HG03439 (cell line): ENCODE results near the gene FLNB.

Experiments
- ATAC-seq: cut with Tn5 transposase; IDR thresholded peaks from one replicate; pipeline ENCODE4 v1.9.1; 2021; ENCODE audit warnings: mild to moderate bottlenecking, moderate library complexity; ENCODE audit not compliant: unreplicated experiment

FLNB gene

DNA sequence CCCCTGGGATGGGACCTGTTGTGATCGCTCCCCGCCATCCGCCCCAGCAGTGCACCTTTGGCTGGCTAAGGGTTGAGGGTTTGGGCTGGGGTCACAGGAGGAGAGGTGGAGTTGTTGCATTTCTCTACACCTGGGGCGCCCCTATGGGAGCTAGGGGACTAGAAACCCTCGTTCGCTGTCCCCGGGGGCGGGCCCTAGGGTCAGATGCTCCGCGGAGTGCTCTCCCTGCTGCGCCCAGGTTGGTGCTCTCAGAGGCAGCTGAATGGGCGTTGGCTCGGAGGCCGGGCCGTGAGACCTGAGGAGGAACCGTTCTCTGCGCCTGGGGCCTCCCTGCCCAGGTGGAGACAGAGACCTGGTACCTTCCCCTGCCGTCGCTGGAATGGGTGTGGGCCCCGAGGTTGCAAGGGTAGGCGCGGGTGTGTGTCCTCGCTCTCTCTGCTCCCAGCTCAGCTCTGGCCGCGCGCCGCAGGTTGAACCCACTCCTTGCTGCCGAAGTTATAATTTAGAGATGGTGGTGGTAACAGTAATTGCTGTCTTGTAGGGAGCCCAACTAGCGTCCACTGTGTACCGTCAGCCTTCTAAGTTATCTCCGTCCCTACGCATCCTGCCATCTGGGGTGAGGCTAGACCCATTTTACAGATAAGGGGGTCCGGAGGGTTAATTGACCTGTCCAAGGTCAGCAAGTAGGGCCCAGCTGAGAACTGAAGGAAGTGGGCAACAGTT lies 965 bp downstream of the FLNB start:
- ATAC-seq: peak; percentile 16

DNA sequence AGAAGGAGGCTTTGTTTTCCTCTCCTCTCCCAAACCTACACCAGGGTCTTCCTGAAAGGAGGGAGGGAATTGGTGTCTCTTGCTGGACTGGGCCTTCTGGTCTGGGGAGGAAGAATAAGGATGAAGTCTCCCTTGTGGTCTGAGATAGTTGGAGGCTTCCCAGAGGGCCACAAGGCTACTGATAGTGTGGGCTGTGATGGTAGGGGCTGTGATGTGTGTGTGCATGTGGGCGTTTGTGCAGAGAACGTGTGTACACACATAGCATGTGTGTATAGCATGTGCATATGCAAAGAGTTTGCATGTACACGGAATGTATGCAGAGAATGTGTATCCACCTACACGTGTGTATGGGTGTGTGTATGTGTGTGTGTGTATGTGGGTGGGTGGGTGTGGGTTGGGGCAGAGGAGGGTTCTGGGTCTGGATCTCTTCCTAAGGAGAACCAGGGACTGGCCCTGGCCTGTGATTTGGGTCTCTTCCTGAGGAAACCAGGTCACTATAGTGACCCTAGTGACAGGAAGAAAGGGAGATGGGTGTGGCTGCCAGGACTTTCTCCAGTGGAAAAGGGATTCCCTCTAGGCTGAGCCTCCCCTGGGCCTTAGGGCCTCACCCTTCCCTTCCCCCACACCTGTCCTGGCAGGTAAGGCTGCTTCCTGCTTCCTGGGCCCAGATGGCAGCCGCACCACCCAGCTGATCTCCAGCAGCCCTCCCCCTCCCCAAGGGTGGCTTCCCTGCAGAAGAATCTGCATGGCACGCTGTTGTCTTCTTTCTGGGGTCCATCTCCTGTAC lies 1.7 kb downstream of the FLNB start:
- ATAC-seq: no peak

DNA sequence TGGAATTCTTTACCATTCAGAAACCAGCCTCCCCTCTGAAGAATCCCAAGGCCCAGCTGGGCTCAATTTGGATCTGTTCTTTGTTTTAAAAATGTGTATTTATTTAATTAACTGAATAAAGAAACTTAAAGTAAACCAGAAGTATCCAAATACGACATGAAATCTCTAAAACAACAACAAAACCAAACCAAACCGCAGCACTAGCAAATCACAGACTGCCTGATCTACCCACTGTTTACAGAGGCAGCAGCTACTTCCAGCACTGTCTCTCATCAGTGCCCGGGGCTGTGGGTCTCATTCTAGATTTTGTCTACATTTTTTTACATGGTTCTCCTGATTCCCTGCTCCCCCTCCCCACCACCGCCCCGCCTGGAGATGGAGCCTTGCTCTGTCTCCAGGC lies 2.3 kb downstream of the FLNB start:
- no peak for ATAC-seq

DNA sequence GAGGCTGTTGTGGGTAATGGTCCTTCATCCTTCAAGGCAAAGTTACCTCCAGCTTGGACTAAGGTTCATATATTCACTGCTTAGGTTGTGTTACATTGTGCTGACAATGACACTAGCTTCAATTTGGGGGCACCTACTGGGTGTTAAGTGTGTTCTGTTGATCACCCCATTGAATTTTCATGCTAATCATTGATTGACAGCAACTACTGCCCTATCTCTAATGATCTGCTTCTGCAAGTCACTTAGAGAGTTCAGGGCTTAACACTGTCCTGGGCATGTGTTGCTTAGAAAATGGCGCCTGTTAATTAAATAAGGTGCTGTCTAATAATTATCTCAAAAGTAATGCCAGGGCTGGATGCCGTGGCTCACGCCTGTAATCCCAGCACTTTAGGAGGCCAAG lies 3.4 kb downstream of the FLNB start:
- ATAC-seq: no peak

DNA sequence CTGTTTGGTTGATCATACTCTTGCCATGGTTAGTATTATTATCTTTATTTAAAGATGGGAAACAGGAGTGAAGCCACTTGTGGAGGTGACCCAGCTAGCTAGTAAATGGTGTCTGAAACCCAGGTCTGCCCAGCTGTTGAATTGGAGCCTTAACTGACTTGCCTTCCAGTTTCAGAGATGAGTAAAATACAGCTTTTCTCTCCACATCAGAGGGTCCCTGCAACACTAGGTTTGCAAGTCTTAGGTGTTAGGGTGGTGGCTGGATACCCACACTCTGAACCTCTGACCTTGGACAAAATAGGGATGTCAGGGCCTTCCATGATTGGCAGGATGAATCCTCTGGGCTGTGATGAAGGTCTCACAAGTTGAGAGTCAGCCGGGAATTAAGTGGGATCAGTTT lies 4.1 kb downstream of the FLNB start:
- ATAC-seq: no peak

DNA sequence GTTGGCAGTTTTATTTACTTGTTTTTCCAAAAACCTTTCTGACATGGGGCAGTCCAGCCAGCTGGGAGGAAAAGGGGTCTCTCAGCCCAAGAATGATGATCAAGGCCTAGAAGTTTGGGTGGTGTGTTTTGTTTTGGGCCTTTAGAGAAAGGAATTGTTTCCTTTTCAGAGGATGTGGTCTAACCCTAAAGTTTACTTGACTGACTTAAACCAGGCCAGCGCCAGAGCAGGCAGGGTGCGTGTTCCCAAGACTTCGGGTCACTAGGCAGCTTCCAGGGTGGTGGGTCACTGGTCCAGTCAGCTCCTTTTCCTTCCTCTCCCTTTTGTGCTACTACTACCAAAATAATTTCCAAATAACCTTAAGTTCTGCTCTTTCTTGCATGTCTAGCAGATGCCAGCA lies 4.9 kb downstream of the FLNB start:
- ATAC-seq: no peak

DNA sequence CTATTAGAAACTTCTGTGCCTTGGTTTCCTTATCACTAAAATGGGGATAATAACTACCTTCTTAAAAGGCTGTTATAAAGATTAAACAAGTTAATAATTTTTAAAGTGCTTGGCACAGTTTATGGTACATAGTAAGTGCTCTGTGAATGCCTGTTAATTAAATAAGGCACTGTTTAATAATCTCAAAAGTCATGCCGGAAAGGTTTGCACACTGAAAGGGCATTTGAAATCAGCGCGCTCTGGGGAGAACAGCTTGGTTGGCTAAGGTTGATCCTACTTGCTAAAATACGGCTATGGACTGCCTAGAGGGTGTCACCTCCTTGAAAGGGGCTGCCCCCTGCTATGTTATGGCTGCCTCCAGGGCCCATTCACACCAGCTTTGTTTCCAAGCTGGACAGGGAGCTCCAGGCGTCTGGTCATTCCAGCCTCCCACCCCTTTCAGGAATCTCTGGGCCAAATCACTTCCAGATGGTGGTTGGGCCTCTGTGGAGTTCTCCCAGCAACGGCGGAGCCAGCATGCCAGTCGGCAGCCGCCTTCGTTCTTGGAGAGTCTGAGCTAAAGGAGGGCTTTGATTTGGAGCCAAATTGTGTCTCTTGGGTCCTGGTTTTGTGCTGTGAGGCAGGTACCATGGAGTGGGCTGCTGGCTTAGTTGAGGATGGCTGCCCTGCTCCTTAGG lies 5.9 kb downstream of the FLNB start:
- no peak for ATAC-seq

DNA sequence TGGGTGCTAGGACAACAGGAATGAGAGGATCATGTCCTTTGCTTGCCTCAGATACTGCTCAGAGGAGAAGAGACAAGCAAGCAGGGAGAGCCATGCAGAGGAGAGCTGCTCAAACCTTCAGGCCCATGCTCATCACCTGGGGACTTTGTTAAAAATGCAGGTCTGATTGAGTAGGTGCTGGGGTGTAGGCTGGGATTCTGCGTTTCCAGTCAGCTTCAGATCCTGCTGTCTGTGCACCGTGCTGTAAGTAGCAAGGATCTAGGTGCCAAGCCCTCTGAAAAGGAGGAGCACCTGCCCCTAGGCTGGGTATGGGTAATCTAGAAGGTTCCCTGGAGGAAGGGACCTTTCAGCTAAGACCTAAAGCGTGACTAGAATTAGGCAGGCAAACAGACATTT lies 7.3 kb downstream of the FLNB start:
- ATAC-seq: no peak

DNA sequence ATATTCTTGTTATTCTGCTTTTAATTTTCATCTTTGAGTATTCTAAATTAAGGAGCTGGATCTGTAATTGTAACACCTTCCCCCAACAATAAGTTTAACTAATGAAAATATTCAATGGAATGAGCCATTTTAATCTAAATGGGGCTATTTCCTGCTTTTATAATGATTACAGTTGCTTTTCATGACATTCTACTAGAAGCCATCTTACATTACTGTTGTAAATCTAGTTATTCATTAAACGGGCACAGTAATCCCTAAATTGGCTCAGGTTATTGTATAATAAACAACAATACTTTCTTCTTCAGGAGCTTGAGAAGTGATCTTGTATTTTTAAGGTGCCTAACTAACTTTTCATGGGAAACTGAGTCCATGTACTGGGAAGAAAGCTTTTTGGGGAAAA lies 8.5 kb downstream of the FLNB start:
- no peak for ATAC-seq

DNA sequence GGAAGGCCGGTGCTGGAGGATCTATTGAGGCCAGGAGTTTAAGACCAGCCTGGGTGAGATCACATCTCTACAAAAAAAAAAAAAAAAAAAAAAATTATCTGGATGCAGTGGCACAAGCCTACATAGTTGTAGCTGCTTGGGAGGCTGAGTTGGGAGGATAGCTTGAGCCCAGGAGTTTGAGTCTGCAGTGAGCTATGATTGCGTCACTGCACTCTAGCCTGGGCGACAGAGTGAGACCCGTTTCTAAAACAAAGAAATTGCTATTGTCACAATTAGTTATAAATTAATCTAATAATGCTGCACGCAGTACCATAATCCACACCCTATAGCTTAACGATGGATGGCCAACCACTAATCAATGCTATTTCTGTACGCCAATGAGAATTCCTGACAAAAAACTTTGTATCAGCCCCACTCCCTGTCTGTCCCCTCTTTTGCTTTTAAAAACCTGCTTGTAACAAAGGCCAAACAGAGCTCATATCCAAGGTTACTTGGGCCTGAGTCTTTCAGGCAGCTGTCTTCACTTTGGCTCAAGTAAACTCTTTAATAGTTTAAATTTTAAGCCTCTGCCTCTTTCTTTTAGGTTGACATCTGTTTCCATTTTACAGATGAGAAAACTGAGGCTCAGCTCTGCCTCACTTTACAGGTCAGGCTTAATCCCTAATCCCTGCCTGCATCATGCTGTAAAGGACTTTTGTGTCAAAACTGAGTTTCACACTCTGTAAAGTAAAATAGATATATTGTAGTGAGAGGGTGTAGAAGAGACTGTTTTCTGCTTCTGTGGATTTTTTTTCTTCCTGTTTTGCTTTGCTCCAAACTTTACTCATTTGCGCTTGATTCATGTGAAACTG lies 10.9 kb downstream of the FLNB start:
- ATAC-seq: no peak

DNA sequence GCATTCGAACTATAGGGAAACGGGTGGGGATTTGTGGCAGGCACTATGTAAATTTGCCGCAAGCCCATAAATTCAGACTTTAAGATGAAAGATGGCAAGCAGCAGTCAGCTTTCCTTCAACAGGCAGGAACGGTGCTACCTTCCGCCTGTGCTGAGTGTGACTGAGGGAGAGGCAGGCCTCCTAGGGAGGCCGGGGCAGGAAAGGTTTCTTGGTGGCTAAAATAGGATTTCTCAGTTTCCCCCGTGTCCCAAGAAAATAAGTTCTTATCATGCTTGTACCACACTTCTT lies 12.5 kb downstream of the FLNB start:
- ATAC-seq: no peak

DNA sequence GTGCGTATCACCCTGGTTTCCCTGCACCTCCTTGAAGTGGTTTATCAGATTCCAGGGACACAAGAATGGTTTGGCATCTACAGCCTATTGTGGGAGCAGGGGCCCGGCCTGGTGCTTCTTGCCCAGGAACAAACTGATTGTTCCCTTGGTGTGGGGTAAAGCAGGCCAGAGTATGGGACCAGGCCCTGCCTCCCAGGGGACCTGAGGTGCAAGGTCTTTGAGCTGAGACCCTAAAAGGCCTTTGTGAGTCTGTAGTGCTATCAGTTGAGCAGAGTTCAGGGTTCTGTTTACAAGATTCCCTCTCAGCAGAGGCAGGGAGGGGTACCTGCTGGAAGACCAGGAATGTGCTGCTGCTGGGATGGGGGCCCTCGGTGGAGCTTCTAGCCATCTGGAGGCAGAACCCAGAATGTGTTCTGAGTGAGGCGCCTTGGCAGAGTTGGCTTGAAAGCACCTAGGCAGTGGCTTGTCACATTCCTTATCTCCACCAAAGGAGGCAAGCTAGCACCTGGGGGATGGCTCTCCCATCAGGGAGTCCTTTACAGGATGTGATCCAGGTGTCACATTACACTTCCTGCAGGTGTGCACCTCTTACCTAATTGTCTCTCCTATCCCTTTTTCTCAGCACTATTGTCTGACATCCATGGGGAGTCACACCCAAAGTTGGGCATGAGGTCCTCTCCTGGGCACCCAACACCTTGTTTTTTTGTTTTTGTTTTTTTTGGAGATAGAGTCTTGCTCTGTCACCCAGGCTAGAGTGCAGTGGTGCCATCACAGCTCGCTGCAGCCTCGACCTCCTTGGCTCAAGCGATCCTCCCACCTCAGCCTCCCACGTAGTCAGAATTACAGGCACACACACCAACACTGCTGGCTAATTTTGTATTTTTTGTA lies 13.1 kb downstream of the FLNB start:
- no peak for ATAC-seq

DNA sequence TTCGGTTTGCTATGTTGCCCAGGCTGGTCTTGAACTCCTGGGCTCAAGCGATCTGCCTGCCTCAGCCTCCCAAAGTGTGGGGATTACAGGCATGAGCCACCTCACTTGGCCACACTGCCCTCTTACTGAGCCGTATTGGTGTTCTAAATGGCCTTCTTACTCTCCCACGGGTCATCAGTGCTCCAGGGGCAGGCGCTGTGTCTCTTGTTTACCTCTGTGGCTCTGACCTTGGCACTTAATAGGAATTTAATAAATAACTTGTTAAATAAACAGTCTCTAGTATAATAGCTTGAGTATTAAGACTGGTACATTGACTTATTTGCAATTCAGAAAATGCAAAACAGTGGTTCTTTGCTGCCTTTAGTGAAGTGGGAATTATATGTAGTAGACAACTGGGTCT lies 13.7 kb downstream of the FLNB start:
- ATAC-seq: no peak

DNA sequence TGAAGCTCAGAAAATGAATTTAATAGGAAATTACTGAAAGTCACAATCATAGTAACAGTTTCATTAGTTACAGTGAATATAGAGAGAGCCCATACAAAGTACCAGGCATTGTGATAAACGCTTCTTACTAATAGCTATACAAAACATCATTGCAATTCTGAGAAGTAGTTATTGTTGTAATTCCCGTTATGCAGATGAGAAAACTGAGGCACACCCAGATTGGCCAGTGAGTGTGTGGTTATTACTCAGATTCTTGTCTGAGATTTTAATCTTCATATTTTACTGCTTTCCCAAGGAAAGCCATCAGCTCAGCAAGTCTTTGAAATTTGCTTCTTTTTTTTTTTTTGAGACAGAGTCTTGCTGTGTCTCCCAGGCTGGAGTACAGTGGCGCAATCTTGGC lies 14.3 kb downstream of the FLNB start:
- no peak for ATAC-seq

DNA sequence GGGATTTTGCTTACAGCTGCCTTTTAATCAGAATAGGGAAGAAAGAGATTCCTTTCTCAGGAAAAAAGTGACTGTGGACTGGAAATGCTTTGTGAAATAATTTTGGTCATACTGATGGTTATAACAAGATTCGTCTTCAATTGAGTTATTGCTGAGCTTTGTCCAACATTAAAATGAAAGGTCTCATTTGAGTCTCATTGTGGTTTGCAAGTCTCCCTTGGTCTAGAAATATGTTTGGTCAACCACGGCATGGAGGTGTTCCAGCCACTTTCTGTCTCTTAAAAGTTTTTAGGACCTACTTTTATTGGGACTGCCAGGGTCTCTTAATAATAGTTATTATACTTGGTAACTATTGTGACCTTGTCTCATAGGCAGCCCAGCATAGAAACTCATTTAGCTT lies 15.3 kb downstream of the FLNB start:
- ATAC-seq: no peak

DNA sequence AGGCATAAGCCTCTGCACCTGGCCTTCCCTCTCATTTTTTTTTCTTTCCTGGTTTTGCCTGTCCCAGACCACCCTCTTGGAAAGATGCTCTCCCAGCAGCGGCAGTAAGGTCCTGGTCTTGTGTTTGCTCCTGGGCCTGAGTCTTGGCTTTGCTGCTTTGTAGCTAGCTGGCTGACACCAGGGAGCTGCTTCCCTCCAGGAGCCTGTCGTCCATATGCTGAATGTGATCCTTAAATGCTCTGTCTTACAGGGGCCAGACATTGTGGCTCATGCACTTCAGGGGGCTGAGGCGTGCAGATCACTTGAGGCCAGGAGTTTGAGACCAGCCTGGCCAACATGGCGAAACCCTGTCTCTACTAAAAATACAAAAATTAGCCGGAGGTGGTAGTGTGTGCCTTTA lies 17.2 kb downstream of the FLNB start:
- no peak for ATAC-seq

DNA sequence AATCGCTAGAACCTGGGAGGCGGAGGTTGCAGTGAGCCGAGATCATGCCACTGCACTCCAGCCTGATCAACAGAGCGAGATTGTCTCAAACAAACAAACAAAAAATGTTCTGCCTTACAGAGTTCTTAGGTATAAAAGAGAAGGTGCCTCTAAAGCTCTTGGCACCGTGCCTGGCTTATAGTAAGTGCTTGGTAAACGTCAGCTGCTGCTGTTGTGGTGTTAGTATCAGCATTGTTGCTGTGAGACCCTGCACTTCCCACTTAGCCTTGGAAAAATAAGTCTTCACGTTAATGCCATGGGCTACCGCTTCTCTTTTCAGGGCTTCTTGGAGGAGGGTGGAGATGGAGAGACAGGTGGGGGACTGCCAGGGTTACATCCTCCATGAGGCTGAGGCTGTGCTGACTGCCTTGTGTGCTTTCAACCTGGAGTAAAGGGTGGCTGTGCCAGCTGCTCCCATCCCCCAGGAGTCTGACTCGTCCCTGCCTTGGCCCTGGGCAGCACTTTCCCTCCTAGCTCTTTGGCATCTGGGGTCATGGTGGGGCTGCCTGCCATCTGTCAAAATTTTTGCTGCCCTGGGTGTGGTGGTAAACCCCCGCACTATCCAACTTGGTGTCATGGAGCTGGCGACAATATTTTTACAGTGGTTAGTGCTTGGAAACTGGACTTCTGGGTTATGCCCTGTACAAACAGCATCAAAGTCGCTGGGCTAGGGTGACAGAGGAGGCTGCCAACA lies 17.8 kb downstream of the FLNB start:
- ATAC-seq: no peak

DNA sequence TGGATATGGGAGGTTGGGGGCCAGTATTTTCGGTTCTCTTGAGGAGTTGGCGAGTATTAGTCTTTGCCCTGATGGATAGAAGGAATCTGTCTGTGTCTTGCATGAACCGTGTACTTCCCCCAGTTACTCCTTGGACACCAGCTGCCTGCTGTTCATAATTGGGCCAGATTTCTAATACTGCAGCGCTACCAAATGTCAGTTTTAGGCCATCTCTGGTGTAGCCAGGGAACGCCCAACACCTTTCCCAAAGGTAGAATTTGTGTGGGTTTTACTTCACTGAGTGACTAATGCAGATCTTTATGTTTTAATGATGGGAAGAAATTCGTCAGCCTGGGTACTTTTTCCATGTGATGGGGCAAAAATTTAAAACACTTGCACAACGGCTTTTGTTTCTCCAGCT lies 18.4 kb downstream of the FLNB start:
- ATAC-seq: no peak

DNA sequence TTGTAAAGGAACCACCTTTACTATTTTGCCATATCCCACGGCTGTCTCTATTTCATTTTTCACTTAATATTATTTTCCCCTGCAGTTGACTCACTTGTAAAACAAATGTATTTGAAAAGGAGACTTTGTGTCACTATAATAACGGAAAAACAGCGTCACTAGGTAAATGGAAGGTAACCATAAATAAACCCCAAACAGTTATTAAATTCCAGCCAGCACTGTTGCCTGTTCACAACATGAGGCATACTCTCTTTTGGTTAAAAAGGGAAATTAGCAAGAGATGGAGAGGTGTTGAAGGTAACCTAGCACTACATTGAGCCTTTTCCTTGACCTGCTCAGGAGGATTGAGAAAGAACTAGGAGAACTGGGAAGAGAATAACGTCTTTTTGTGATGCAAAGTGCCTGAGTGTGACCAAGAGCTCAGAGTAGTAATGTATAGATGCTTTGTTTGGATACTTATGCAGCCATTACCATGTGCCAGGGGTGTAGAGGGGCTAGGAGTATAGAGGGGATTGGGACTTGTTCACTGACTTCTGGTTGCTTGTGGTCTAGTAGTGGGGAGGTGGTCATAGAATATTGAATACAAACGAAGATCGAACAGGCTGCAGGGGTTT lies 19.6 kb downstream of the FLNB start:
- no peak for ATAC-seq
